HG03521 (cell line): Measurements from ENCODE around the gene PLCB1.
"Not testable (repeated sequence)": the region's sequence is repeated elsewhere in the genome, so short reads cannot be mapped to it uniquely, and the experiment has no call there.

Experiments
- ATAC-seq: cut with Tn5 transposase; IDR thresholded peaks from one replicate; pipeline ENCODE4 v1.9.1; 2021; ENCODE audit warnings: mild to moderate bottlenecking, moderate library complexity; ENCODE audit not compliant: unreplicated experiment

Gene PLCB1

DNA sequence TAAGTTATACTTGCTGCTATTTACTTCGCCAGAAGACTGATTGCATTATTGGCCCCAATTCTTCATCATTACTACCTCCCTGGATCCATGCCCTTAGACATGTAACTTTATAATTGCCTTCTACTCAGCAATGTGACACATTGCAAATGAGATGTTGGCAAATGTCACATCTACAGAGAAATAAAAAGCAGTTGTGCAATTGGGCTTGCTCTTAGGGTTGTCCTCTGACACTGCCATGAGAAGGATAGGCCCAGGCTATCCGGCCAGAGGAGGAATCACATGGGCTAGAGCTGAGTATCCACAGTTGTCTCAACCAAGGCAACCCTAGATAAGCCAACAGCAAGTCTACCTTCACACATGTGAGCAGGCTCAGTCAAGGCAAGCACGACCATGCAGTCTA, 447.0 kb downstream of the PLCB1 start:
- no peak for ATAC-seq

- ATAC-seq: no peak
Measured at GRCh38 chr20:8581446-8582183, 449.5 kb downstream of the PLCB1 start.

- no peak for ATAC-seq
Measured at GRCh38 chr20:8583012-8583565, 451.0 kb downstream of the PLCB1 start.

- ATAC-seq: no peak
Measured at GRCh38 chr20:8583566-8584043, 451.5 kb downstream of the PLCB1 start.

- no peak for ATAC-seq
Measured at GRCh38 chr20:8587251-8587650, 455.2 kb downstream of the PLCB1 start.

GRCh38 chr20:8587810-8588209, 455.7 kb downstream of the PLCB1 start:
- ATAC-seq: peak; percentile 81

GRCh38 chr20:8589956-8590355, 457.9 kb downstream of the PLCB1 start:
- no peak for ATAC-seq

DNA sequence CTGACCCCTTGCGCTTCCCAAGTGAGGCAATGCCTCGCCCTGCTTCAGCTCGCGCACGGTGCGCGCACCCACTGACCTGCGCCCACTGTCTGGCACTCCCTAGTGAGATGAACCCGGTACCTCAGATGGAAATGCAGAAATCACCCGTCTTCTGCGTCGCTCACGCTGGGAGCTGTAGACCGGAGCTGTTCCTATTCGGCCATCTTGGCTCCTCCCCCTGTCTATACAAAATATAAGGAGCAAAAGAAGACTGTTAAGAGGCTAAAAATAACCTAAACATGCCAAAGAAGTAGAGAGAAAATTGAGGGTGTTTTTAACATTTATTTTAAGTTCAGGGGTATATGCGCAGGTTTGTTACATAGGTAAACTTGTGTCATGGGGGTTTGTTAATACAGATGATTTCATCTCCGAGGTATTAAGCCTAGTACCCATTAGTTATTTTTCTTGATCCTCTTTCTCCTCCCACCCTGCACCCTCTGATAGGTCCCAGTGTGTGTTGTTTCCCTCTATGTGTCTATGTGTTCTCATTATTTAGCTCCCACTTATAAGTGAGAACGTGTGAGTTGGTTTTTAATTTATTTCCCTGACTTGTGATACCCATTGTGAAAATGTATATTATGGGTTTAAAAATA, 469.0 kb downstream of the PLCB1 start:
- ATAC-seq: not testable (repeated sequence)

DNA sequence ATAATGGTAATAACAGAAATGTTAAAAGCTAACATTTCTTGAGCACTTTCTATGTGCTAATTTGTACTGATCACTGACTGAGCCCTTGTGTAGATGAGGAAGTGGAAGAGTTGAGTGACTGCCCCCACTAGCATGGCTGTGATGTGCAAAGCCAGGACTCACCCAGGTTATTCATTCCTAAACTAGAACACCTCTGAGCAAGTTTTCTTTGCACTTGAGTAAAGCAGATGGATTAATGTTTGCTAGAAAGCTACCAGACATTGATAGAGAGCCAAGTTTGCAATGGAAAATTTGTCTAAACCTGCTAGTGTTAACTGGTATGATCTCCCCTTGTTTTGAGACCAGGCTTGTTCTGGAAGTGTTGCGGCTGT, 469.5 kb downstream of the PLCB1 start:
- peak; percentile 77 for ATAC-seq

- ATAC-seq: peak; percentile 87
Measured at GRCh38 chr20:8602389-8603116, 470.5 kb downstream of the PLCB1 start.

- ATAC-seq: no peak
Measured at GRCh38 chr20:8608470-8608869, 476.4 kb downstream of the PLCB1 start.

- ATAC-seq: no peak
Measured at GRCh38 chr20:8616792-8617191, 484.7 kb downstream of the PLCB1 start.

GRCh38 chr20:8621001-8621400, 488.9 kb downstream of the PLCB1 start:
- no peak for ATAC-seq

DNA sequence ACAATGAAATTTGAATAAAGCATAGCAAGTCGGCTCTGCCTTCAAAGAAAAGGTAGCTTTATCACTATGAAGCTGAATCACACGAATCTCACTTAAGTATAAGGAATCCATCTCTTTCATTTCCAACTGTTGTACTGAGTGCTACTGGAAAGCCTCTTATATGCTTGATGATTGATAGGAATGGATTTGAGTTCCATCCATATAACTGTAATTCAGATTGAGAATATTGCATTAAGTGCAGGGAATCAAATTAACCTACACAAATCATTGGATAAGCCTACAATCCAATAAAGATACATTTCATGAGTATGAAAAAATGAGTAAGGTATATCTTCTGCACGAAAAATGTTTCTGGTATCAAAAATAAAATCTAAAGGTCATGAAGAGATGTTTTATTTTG, 492.0 kb downstream of the PLCB1 start:
- no peak for ATAC-seq

- no peak for ATAC-seq
Measured at GRCh38 chr20:8624616-8625015, 492.6 kb downstream of the PLCB1 start.

DNA sequence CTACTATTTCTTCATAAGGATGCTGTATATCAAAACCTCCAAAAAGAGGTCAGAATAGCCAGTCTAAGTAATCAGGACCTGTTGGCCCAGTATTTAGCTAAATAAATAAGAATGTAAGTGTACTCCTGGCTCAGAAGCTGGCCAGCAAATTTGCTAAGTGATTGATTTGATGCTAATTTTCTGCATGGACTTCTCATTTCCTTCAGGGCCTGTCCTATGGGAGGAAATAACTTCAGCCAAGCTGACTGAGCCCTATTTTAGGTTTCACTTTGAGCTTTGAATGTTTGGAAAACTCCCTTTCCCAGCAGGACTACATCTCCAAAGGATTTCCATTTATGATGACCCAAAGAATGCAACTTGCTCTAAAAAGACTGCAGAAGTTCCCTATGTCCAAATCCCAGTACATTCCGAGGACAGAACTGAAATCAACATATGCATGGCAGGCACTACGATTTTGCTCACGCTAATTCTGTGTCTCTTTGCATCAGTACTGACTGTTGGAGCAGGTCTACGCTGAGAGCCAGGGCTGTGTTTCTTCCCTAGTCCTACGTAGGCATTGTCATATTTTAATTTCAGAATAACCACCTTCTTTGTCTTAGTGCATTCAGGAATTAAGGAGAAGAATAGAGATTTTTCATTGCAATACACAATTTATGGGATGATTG, 495.4 kb downstream of the PLCB1 start:
- ATAC-seq: no peak

GRCh38 chr20:8631271-8631670, 499.2 kb downstream of the PLCB1 start:
- ATAC-seq: no peak

- ATAC-seq: no peak
Measured at GRCh38 chr20:8633366-8633765, 501.3 kb downstream of the PLCB1 start.

- ATAC-seq: no peak
Measured at GRCh38 chr20:8635048-8635572, 503.0 kb downstream of the PLCB1 start.

GRCh38 chr20:8635837-8636236, 503.8 kb downstream of the PLCB1 start:
- no peak for ATAC-seq
